KMS-11 (cell line): Measurements from ENCODE around the gene FNBP1L.

Experiments used
- H2AFZ ChIP-seq: fragments of 200-600 bp; sonication (generic); 2 replicates; pipeline ENCODE4 v1.6.1; 2016; ENCODE audit warnings: antibody characterized with exemption, mixed run types, low read depth
- H3K27ac ChIP-seq: fragments of 200-600 bp; sonication (generic); 2 replicates; pipeline ENCODE4 v1.6.1; 2016; ENCODE audit warnings: mild to moderate bottlenecking, mixed run types
- H3K27me3 ChIP-seq: fragments of 200-600 bp; sonication (generic); 2 replicates; pipeline ENCODE4 v1.6.1; 2017; ENCODE audit warnings: mild to moderate bottlenecking, low read depth, mixed run types, moderate library complexity; ENCODE audit not compliant: insufficient read depth
- H3K36me3 ChIP-seq: fragments of 200-600 bp; sonication (generic); 2 replicates; pipeline ENCODE4 v1.6.1; 2017; ENCODE audit warnings: mild to moderate bottlenecking, mixed run types; ENCODE audit not compliant: insufficient read depth
- H3K4me1 ChIP-seq: fragments of 200-600 bp; sonication (generic); 2 replicates; pipeline ENCODE4 v1.6.1; 2016; ENCODE audit warnings: mild to moderate bottlenecking, low read depth, mixed run types; ENCODE audit not compliant: poor library complexity, severe bottlenecking
- H3K4me2 ChIP-seq: fragments of 200-600 bp; sonication (generic); 2 replicates; pipeline ENCODE4 v1.7.0; 2016; ENCODE audit warnings: mild to moderate bottlenecking, mixed run types
- H3K4me3 ChIP-seq: fragments of 200-600 bp; sonication (generic); IDR thresholded peaks from 2 replicates; pipeline ENCODE4 v1.6.1; 2017; ENCODE audit warnings: low read depth, low read length, mixed read lengths; ENCODE audit not compliant: insufficient read depth
- H3K79me2 ChIP-seq: fragments of 200-600 bp; sonication (generic); 2 replicates; pipeline ENCODE4 v1.6.1; 2016; ENCODE audit warnings: low read depth, mixed run types; ENCODE audit not compliant: insufficient read depth
- H3K9ac ChIP-seq: fragments of 200-600 bp; sonication (generic); 2 replicates; pipeline ENCODE4 v1.6.1; 2016; ENCODE audit warnings: mild to moderate bottlenecking, mixed run types
- H4K20me1 ChIP-seq: fragments of 200-600 bp; sonication (generic); 2 replicates; pipeline ENCODE4 v1.6.1; 2016; ENCODE audit warnings: mild to moderate bottlenecking, mixed run types; ENCODE audit not compliant: insufficient read depth
- CTCF ChIP-seq: fragments of 200-600 bp; sonication (generic); conservative IDR thresholded peaks from 2 replicates; pipeline ENCODE4 v1.6.1; 2017; ENCODE audit warnings: low read depth, mild to moderate bottlenecking, antibody characterized with exemption, low read length, moderate library complexity, mixed read lengths

Gene FNBP1L

GRCh38 chr1:93447481-93448291, at the start of gene FNBP1L:
FNBP1L (plus strand) TSS chr1:93448118; CDS start chr1:93448282, 164 bp downstream.
- peaks cover 7% of the 10 kb centered on the region; the same call in 1 of the 2 replicates for H3K27me3 ChIP-seq
- H4K20me1 ChIP-seq: no peaks in the 10 kb centered on the region
- H3K4me1 ChIP-seq: peaks cover 6% of the 10 kb centered on the region
- peak within 1 kb of the TSS; percentile 78 for H3K4me2 ChIP-seq
- peak within 1 kb of the TSS; percentile 49 for H3K4me3 ChIP-seq
- TF ChIP-seq CTCF: no peak
- peak within 1 kb of the TSS; percentile 38; the same call in 1 of the 2 replicates for H3K9ac ChIP-seq
- no peaks in the 10 kb centered on the region for H3K36me3 ChIP-seq
- no peaks in the 10 kb centered on the region for H3K79me2 ChIP-seq
- peak within 1 kb of the TSS; percentile 76 for H2AFZ ChIP-seq
- H3K27ac ChIP-seq: no peak within 1 kb of the TSS

GRCh38 chr1:93399781-93400180, 48.1 kb upstream of the FNBP1L start:
- H3K79me2 ChIP-seq: no peaks in the 10 kb centered on the region

DNA sequence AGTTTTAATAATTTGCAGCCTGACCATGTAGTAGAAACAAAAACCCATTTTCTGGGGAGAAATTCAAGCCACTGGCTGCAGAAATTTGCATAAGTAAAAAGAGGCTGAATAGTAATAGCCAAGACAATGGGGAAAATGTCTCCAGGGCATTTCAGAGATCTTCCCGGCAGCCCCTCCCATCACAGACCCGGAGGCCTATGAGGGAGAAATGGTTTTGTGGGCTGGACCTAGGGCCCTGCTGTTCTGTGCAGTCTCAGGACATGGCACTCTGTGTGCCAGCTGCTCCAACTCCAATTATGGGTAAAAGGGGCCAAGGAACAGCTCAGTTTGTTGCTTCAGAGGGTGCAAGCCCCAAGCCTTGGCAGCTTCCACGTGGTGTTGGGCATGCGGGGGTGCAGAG, 39.7 kb upstream of the FNBP1L start:
- Histone ChIP-seq H3K36me3 (no peaks in the 10 kb centered on the region), H3K4me3 (no peak overlapping the region), H4K20me1 (no peaks in the 10 kb centered on the region), H2AFZ (no peak overlapping the region), H3K4me1 (no peaks in the 10 kb centered on the region), H3K27me3 (no peaks in the 10 kb centered on the region), H3K9ac (no peak overlapping the region), H3K27ac (no peak overlapping the region), H3K79me2 (no peaks in the 10 kb centered on the region), H3K4me2 (no peak overlapping the region)
- TF ChIP-seq CTCF: no peak

More at GRCh38 chr1:93399781-93400180, 48.1 kb upstream of the FNBP1L start:
- Histone ChIP-seq H3K4me3 (no peak overlapping the region), H3K4me1 (no peaks in the 10 kb centered on the region), H4K20me1 (no peaks in the 10 kb centered on the region), H3K9ac (no peak overlapping the region), H3K36me3 (no peaks in the 10 kb centered on the region), H3K27ac (no peak overlapping the region), H3K27me3 (no peaks in the 10 kb centered on the region), H3K4me2 (no peak overlapping the region), H2AFZ (no peak overlapping the region)
- TF ChIP-seq CTCF: no peak

- no peaks in the 10 kb centered on the region for H3K27me3 ChIP-seq
- no peaks in the 10 kb centered on the region for H3K36me3 ChIP-seq
- H3K79me2 ChIP-seq: no peaks in the 10 kb centered on the region
- TF ChIP-seq CTCF: no peak
- no peak overlapping the region for H3K4me3 ChIP-seq
- H3K9ac ChIP-seq: no peak overlapping the region
- no peak overlapping the region for H3K4me2 ChIP-seq
- no peak overlapping the region for H3K27ac ChIP-seq
- H4K20me1 ChIP-seq: no peaks in the 10 kb centered on the region
- no peaks in the 10 kb centered on the region for H3K4me1 ChIP-seq
- H2AFZ ChIP-seq: no peak overlapping the region
Measured at GRCh38 chr1:93411000-93411399, 36.9 kb upstream of the FNBP1L start.
